PC-3 (cell line): Measurements from ENCODE around the gene PEPD.

Experiments used
- CTCF ChIP-seq: fragments of 300-600 bp; sonication (generic); conservative IDR thresholded peaks from 2 replicates; pipeline ENCODE4 v1.5.1; 2017; ENCODE audit warnings: antibody characterized with exemption, low read depth, mild to moderate bottlenecking, low read length
- EZH2phosphoT487 ChIP-seq: fragments of 300-600 bp; sonication (generic); IDR thresholded peaks from 2 replicates; pipeline ENCODE4 v1.6.1; 2018; ENCODE audit warnings: mild to moderate bottlenecking, antibody characterized with exemption, low read length, borderline replicate concordance

GRCh38 chr19:33413868-33414666 is 107.5 kb downstream of the PEPD start:
- TF ChIP-seq CTCF (no peak), EZH2phosphoT487 (no peak)
